HG03039 (cell line): ENCODE measurements around the gene MECP2.

ENCODE experiments used
- ATAC-seq: cut with Tn5 transposase; IDR thresholded peaks from one replicate; pipeline ENCODE4 v1.9.1; 2021; ENCODE audit warnings: mild to moderate bottlenecking, moderate library complexity; ENCODE audit not compliant: unreplicated experiment

Gene MECP2

GRCh38 chrX:154116426-154117211 is 19.1 kb upstream of the MECP2 start:
- no peak for ATAC-seq

DNA sequence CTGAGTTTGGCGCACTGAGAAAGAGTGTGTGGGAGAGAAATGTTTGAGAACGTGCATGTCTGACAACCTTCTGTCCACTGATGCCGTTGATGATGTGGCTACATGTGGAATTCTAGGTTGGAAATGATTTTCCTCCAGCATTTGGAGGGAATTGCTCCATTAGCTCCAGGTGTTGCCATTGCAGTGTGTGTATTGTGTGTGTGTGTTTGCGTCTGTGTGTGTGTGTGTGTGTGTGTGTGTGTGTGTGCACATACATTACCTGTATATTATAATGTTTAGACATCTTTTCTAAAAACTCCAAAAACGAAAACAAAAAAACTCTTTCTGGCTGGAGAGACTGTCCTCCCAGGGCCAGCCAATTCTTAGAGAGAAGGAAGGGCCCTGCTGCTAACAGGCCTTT is 18.2 kb upstream of the MECP2 start:
- no peak for ATAC-seq

DNA sequence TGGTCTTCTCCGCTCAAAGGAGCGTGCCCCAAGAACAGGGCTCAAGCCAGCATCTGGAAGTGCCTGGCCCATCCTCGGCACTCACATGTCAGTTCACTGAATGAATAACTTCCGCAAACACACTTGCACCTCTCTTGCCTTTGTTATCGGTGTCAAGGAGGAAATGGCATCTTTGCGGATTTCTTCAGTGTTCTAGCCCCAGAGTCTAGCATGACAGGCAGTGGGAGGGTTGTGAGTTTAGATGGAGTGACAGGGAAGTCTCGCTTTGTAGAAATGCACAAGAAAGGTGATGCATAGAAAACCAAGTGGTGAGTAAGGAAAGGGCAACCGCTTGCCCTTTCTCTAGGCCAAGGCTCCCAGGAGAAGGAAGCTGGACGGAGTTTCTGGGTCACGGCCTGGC is 17.6 kb upstream of the MECP2 start:
- ATAC-seq, result no peak

- no peak for ATAC-seq
Measured at GRCh38 chrX:154114652-154115051, 17.1 kb upstream of the MECP2 start.

DNA sequence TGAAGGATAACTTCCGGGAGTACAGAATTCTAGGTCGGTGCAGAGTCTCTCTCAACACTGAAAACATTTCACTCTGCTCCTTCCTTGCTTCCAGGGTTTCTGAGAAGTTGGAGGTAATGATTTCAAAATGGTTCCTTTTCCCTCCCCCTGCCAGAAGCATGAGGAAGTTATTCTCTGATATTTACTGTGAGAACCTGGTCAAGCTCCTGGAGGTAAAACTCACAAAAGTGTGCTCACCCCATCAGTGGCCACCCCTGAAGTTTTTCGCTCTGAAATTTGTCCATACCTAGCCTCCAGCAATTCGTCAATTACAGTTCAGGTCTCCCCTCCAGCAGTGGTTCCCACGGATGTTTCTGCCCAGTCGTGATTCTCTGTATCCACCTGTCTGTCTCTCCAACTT is 16.2 kb upstream of the MECP2 start:
- ATAC-seq, result no peak

DNA sequence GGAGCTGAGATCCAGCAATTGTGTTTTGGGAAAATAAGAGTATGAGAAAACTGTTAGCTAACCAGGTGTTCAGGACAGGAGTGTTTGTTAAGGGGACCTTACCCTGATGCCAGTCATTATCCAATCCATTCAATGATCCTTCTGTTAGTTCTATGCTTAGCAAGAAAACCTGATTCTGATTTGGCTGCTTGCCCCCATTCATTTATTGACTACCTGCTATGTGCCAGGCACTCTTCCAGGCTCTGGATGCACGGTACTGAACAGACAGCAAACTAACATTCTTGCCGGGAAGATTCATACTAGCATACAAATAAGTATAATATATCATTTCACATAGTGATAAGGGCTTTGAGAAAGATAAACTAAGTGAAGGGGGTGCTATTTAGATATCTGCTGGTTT is 1.0 kb upstream of the MECP2 start:
- ATAC-seq, result no peak

- peak; percentile 37 for ATAC-seq
Measured at GRCh38 chrX:154097003-154097588, 421 bp downstream of the MECP2 start.

DNA sequence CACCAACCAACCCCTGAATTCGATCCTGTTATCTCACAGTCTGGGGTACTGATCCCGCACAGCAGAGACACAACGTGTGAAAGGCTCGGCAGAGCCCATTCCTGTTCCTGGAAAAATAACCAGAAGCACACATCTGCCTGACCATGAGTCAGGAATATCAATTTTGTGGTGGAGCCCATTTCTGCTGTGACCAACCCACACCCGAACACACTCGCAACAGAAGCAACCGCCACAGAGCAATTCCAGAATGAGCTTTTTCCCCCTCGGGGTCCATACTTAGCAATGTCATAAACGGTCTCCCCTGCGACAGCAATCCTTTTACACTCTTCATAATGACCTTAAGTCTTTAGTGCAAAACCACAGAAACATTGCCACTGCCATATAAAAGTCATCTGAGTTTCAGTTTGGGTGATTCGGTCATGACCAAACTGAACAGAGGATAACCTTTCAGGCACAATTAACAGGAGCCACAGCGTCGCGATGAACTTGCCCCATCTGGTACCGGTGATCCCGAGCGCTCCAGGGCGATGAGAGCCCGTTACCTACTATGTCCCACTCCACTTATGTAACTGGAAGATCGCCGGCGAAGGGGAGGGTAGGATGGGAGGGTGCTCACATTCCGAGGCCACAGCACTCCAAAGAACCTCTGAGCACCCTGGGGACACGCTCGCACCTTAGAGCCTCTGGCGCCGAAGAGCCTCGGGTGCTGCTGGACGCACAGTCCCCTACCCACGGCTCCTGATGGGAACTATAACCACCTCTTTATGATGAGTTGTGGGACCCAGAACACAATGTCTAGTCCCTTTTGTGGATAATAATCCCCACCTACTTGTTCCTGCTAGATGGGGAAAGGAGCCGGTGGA is 1.1 kb downstream of the MECP2 start:
- ATAC-seq, result no peak

DNA sequence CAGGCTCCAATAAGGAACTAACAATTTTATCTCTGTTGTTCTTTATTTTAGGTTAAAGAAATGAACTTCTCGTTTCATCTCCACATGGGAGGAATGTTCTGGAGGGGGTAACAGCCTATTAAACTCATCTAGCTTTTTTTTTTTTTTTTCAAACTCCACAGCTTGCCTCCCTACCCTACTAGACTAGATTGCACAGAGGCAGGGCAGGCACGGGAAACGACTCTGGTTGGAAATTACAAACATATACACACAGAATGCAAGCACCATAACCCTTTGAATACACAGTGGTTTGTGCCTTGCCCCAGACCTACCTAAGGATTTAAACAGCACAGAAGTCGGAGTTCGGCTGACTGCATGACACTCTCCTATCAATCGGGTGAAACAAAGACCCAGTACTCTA is 2.7 kb downstream of the MECP2 start:
- ATAC-seq, result no peak

- no peak for ATAC-seq
Measured at GRCh38 chrX:154093965-154094364, 3.6 kb downstream of the MECP2 start.

GRCh38 chrX:154092371-154092770 is 5.1 kb downstream of the MECP2 start:
- ATAC-seq, result no peak

- ATAC-seq, result no peak
Measured at GRCh38 chrX:154091678-154092077, 5.8 kb downstream of the MECP2 start.

DNA sequence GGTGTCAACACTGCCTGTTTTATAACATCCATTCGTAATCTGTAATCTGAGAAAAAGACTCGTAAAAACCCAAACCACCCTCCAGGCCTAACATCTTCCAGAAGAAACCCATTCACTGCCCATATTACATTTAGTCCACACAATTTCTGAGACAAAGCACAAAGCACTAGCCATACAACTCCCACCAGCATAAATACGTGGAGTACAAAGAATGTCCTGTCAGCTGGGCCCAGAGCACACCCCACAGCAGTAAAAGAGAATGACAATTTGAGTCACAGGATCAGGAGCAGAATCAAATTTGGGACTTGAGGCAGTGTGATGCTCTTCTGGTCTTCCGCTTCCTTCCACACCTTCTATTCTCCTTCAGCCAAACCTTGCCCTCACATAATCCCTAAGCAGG is 6.8 kb downstream of the MECP2 start:
- no peak for ATAC-seq

DNA sequence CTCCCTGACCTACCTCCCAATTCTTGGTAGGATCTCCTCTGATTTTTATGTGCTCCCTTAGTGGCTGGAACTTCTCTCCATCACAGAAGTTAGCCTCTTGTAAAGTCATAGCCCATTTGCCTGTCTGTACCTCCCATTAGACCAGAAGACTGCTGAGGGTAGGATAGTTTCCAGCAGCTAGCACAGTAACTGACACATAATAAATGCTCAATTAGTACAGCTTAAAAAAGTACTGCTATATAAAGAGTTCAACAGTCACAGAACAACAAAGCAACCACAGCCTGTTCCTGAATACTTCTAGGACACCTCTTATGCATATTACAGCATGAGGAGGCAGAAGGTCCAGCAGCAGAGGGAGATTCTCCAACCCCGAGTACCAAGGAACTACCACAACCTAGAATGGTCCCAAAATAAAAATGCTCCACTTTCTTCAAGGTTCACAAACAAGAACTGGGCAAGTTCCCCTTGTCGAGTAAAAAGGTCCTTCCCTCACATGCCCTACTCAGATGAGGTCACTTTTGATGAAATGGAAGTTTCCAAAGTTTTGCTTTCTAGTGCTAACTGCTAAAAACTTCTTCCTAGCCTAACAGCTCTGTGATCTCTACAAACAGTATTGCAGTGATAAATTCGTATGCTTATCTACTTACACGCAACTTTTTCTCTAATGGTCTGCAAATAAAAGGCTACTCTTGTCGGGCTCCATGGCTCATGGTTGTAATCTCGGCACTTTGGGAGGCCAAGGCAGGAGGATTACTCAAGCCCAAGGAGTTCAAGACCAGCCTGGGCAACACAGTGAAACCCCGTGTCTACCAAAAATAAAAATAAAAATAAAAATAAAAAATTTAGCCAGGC is 12.8 kb downstream of the MECP2 start:
- no peak for ATAC-seq

- no peak for ATAC-seq
Measured at GRCh38 chrX:154083126-154083517, 14.4 kb downstream of the MECP2 start.

- no peak for ATAC-seq
Measured at GRCh38 chrX:154082396-154083125, 15.0 kb downstream of the MECP2 start.

DNA sequence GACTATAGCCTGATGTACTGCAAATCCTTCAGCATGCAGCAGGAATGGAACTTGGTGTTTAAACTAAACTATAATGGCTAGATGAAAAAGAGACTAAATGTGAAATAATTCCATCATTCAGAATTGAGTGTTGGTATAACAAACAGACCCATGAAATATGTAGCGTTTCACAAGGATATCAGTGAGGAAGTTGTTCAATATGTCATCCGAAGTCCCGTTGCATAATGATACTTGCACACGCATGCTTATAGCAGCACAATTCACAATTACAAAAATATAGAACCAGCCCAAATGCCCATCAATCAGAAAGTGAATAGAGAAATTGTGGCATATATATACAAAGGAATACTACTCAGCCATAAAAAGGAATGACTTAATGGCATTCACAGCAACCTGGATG is 20.4 kb downstream of the MECP2 start:
- no peak for ATAC-seq

GRCh38 chrX:154074199-154074598 is 23.3 kb downstream of the MECP2 start:
- no peak for ATAC-seq

DNA sequence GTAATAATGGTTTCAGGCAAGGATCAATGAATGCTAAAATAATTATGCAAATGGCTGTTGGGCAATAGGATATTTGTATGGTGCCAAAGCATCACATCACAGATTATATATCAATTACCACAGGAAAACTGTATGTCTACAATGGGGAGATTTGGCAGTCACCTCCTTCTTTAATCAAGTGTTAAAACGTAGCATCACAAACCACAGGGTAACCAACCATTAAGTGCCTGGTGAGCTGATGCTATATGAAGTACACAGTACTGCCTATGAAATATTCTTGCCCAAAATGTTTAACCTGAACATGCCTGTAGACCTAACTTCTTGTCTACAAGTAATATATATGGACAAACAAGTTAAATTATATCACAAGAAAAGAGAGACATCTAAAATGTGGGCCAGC is 25.3 kb downstream of the MECP2 start:
- no peak for ATAC-seq

DNA sequence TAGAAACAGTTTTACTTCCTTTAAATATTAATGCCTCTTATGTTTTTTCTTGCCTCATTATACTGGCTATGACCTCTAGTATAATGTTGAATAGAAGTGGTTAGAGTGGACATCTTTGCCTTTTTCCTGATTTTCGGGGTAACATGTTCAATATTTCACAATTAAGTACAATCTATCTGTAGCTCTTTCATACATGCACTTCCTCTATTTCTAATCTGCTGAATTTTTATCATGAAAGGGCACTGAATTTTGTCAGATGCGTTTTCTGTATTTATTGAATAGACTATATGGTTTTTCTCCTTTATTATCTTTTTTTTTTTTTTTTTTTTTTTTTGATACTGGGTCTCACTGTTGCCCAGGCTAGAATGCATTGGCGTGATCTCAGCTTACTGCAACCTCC is 29.0 kb downstream of the MECP2 start:
- ATAC-seq, result no peak
